ENCODE data around the gene PTCSC3. TPM values are rescaled to one million over a fixed set of nuclear protein-coding genes. Genes with fewer than 3 reads are reported as not detected.

The PTCSC3 gene
- total RNA-seq, 1 donor from 2014 or later: not detected

DNA sequence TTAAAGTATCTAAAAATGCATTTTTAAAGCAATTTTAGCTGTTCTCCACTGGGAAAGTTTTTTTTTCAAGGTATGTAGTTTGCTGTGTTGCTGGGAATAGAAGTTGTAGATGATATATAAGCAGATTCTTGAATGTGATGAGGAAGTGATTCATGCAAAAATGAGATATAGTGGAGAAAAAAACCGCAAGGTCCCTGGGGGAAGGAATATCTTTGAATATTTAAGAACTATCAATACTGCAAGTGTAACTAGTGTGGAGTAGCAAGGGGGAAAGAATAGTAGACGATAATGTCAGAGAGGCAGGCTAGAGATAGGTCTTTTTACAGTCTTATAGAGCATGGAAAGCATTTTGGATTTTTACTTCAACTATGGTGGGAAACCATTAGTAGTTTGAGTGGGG is 42.5 kb downstream of the PTCSC3 start:
- Mint-ChIP-seq H3K4me3 (ENCODE audit: low read depth) (no peak overlapping the region), H3K27me3 (peaks cover 19% of the 10 kb centered on the region), H3K27ac (no peak overlapping the region), H3K4me1 (ENCODE audit: low read depth) (no peaks in the 10 kb centered on the region), H3K9me3 (ENCODE audit: low read depth) (no peaks in the 10 kb centered on the region), H3K36me3 (ENCODE audit: insufficient read depth) (no peaks in the 10 kb centered on the region)
- no peak for DNase-seq (ENCODE audit: low spot score, unreplicated experiment)
- TF ChIP-seq, protein P1, sequence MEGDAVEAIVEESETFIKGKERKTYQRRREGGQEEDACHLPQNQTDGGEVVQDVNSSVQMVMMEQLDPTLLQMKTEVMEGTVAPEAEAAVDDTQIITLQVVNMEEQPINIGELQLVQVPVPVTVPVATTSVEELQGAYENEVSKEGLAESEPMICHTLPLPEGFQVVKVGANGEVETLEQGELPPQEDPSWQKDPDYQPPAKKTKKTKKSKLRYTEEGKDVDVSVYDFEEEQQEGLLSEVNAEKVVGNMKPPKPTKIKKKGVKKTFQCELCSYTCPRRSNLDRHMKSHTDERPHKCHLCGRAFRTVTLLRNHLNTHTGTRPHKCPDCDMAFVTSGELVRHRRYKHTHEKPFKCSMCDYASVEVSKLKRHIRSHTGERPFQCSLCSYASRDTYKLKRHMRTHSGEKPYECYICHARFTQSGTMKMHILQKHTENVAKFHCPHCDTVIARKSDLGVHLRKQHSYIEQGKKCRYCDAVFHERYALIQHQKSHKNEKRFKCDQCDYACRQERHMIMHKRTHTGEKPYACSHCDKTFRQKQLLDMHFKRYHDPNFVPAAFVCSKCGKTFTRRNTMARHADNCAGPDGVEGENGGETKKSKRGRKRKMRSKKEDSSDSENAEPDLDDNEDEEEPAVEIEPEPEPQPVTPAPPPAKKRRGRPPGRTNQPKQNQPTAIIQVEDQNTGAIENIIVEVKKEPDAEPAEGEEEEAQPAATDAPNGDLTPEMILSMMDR (IDR thresholded peaks at IDR 0.05; ENCODE audit: unreplicated experiment): no peak

- Mint-ChIP-seq H3K27me3 (peaks cover 23% of the 10 kb centered on the region), H3K27ac (no peak overlapping the region), H3K4me1 (ENCODE audit: low read depth) (no peaks in the 10 kb centered on the region), H3K4me3 (ENCODE audit: low read depth) (no peak overlapping the region), H3K36me3 (ENCODE audit: insufficient read depth) (no peaks in the 10 kb centered on the region), H3K9me3 (ENCODE audit: low read depth) (no peaks in the 10 kb centered on the region)
- TF ChIP-seq, protein P1 (IDR thresholded peaks at IDR 0.05; ENCODE audit: unreplicated experiment): no peak
- no peak for DNase-seq (ENCODE audit: low spot score, unreplicated experiment)
Observed at GRCh38 chr14:36132826-36133225, 43.7 kb downstream of the PTCSC3 start.

DNA sequence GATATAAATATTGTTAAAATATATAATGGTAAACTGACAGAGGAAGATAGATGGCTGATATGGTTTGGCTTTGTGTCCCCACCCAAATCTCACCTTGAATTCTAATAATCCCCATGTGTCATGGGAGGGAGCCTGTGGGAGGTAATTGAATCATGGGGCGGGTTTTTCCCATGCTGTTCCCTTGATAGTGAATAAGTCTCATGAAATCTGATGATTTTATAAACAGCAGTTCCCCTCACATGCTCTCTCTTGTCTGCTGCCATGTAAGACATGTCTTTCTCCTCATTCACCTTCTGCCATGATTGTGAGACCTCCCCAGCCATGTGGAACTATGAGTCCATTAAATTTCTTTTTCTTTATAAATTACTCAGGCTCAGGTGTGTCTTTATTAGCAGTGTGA is 46.3 kb downstream of the PTCSC3 start:
- H3K27ac Mint-ChIP-seq: no peak overlapping the region
- DNase-seq (ENCODE audit: low spot score, unreplicated experiment): no peak
- TF ChIP-seq, protein P1 (IDR thresholded peaks at IDR 0.05; ENCODE audit: unreplicated experiment): no peak
- no peak overlapping the region for H3K4me3 Mint-ChIP-seq (ENCODE audit: low read depth)
- H3K9me3 Mint-ChIP-seq (ENCODE audit: low read depth): no peaks in the 10 kb centered on the region
- no peaks in the 10 kb centered on the region for H3K4me1 Mint-ChIP-seq (ENCODE audit: low read depth)
- H3K36me3 Mint-ChIP-seq (ENCODE audit: insufficient read depth): no peaks in the 10 kb centered on the region
- H3K27me3 Mint-ChIP-seq: peaks cover 29% of the 10 kb centered on the region

- H3K36me3 Mint-ChIP-seq (ENCODE audit: insufficient read depth): no peaks in the 10 kb centered on the region
- no peak overlapping the region for H3K4me3 Mint-ChIP-seq (ENCODE audit: low read depth)
- H3K9me3 Mint-ChIP-seq (ENCODE audit: low read depth): peaks cover 4% of the 10 kb centered on the region
- DNase-seq (ENCODE audit: low spot score, unreplicated experiment): no peak
- no peaks in the 10 kb centered on the region for H3K4me1 Mint-ChIP-seq (ENCODE audit: low read depth)
- TF ChIP-seq, protein P1 (IDR thresholded peaks at IDR 0.05; ENCODE audit: unreplicated experiment): no peak
- no peak overlapping the region for H3K27ac Mint-ChIP-seq
- peaks cover 25% of the 10 kb centered on the region for H3K27me3 Mint-ChIP-seq
Observed at GRCh38 chr14:36129181-36129580, 47.3 kb downstream of the PTCSC3 start.

- TF ChIP-seq, protein P1 (IDR thresholded peaks at IDR 0.05; ENCODE audit: unreplicated experiment): no peak
- no peak overlapping the region for H3K4me3 Mint-ChIP-seq (ENCODE audit: low read depth)
Observed at GRCh38 chr14:36113341-36113740, 63.2 kb downstream of the PTCSC3 start.

More at GRCh38 chr14:36113341-36113740, 63.2 kb downstream of the PTCSC3 start:
- Mint-ChIP-seq H3K36me3 (ENCODE audit: insufficient read depth) (no peaks in the 10 kb centered on the region), H3K9me3 (ENCODE audit: low read depth) (no peaks in the 10 kb centered on the region), H3K27ac (no peak overlapping the region), H3K4me1 (ENCODE audit: low read depth) (peaks cover 6% of the 10 kb centered on the region), H3K27me3 (peaks cover 48% of the 10 kb centered on the region)
- DNase-seq (ENCODE audit: low spot score, unreplicated experiment): no peak

All from progenitor cell of endocrine pancreas (in vitro differentiated cells).